Kasumi-1 (cell line): ENCODE data around the gene POGLUT3.

Source experiments
- DNase-seq, 2 experiments: peaks; one replicate each; lab custom pipeline; 2025; lab: John Stamatoyannopoulos, UW

Gene POGLUT3, protein sequence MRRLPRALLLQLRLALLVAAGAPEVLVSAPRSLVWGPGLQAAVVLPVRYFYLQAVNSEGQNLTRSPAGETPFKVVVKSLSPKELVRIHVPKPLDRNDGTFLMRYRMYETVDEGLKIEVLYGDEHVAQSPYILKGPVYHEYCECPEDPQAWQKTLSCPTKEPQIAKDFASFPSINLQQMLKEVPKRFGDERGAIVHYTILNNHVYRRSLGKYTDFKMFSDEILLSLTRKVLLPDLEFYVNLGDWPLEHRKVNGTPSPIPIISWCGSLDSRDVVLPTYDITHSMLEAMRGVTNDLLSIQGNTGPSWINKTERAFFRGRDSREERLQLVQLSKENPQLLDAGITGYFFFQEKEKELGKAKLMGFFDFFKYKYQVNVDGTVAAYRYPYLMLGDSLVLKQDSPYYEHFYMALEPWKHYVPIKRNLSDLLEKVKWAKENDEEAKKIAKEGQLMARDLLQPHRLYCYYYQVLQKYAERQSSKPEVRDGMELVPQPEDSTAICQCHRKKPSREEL

DNA sequence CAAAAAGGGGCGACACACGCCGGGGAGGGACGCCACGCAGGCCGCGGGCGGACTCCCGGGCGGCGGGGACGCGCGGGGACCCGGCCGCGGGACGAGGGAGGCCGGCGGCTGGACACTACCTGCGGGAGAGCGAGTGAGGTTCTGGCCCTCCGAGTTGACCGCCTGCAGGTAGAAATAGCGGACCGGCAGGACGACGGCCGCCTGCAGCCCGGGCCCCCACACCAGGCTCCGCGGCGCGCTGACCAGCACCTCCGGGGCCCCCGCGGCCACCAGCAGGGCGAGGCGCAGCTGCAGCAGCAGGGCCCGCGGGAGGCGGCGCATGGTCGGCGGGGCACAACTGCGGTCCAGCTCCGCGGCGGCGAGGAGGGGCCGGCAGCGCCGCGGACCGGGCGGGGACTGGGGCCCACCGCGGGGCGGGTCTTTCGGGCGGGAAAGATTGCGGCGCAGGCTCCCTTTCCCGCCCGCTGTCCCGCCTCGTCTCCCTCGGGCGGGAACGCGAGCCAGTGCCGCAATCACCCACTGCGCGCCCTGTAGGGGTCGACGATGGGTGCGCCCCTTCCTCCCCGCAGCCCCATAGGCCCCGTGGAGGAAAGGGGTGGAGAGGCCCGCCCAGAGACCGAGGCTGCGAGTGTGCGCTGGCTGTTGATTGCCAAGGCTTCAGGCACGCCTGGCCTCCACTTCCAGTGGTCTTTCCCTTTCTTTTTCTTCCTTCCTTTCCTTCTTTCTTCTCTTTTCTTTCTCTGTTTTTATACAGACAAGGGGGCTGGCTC, at the start of gene POGLUT3:
Gene POGLUT3, minus strand, starts transcription at position 339 of the 770 bp plus-strand sequence. Its CDS starts 18 bp downstream, at position 321.
- DNase-seq, result peak; percentile 56 to 57

DNA sequence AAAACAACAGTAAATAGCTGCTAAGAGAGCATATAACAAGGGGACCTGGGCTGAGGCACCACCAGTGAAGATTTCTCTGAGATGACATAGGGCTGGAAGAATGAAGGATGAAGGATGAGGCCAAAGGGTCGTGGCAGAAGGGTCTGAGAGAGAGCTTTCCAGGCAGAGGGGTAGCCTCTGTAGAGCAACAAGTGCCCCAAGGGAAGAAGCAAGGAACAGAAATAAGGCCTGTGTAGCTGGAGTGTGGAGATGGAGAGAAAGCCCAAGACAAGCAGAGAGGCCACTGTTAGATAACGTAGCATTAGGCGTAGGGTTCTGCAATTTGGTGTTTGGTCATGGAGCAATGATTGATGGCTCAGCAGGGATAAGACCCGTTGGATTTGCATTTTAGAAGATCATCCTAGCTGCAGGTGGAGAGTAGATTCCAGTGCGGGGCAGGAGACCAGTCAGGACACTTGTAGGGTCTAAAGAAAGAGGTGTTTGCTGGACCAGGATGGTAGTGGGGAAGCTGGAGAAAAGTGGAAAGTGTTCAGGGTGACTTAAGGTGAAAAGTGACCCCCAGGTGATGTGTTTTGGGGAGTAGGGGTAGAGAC, 47.8 kb upstream of the POGLUT3 start:
- no peak for DNase-seq

DNA sequence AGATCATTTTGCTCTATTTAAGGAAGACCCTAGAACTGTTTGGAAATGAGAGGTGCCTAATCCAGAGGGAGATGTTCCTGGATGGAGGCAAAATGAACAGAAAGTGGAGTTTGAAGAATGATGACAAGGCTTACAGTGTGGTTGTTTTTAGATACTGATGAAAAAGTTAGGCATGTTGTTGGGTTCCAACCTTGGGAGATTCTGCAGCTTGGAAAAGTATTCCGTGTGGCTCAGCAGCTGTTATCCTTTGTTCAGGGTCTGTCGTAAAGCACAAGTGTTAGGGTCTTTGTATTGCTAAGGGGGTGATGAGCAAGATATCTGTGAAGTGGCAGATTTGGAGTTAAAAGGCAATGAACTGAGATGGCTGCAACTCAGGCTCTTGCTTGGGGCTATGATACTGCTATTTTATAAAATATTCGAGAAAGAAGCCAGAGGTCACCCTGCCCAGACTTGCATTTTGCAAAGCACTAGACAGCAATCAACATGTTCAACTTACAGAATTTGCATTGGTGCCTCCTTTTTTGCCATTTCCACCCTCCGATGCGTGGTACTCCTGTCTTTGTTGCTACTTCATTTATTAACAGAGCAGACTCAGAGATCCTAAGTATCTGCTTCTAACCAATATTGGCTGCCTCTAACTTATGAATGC, 45.3 kb upstream of the POGLUT3 start:
- no peak for DNase-seq

DNA sequence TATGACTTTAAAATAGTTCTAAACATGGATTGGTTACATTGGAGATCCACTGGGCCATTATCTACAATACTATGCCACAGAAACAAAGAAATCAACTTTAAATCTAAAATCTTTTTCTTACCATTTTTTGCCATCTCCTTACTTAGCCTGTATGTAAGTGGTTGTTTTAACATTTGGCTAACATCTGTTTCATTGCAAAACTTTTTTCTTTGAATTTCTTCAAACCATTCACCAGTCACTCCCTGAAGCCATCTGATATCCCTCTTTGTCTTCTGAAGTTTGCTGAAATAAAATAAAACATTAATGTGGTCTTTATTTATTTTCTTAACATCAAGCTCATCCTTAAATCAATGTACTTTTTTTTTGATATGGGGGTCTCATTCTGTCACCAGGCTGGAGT, 43.3 kb upstream of the POGLUT3 start:
- DNase-seq, result no peak

DNA sequence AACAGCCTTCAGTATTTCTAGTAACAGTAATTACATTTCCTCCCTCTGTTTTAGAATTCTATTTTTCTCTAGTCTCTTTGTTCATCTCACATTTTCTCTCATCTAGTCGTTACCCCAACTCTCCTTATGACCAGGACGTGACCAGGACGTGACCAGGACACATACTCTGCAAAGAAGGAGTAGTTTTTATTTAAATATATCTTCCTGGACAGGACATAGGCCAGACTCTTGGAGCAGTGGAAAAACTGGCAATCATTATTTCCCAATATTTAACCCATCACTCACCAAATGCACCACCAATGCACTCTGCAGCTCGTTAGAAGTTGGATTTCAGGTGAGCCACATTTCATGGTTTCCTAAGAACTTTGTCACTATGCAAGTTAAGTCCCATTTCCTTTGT, 40.3 kb upstream of the POGLUT3 start:
- DNase-seq, result no peak

DNA sequence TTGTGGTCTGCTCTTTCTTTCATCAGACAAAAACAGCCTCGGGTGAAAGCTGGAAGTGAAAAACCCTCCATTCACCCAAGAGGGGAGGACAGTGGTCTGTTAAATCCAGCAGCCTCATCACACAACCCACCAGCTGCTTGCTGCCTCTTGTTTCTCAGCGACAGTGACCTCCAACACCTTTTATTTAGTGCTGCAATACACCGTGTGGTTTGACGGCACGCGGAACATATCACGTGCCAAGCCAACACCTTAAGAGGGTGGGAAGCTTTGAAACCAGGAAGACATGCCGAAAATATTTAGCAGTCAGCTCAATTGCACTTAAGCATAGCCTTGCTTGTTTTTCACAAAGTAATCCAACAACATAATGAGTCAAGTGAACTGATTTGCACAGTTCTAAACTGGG, 39.8 kb upstream of the POGLUT3 start:
- DNase-seq, result no peak

DNA sequence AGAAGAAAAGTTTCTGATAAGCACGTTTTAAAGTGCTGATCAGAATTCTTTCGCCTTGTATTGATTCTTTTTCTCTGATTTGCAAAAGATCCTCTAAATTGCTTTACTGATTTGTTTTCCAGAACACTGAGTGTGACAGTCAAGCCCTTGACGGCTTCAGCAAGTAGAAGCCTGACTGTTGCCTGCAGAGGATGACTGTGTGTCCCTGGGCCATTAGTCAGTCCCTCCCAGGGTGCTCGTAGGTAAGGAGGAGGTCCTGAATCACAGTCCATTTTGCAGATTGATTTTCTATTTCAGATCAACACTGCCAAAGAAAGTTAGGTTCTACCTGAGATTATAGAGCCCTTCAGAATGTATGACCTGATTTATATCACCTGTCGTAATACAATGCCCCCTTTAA, 38.6 kb upstream of the POGLUT3 start:
- no peak for DNase-seq

DNA sequence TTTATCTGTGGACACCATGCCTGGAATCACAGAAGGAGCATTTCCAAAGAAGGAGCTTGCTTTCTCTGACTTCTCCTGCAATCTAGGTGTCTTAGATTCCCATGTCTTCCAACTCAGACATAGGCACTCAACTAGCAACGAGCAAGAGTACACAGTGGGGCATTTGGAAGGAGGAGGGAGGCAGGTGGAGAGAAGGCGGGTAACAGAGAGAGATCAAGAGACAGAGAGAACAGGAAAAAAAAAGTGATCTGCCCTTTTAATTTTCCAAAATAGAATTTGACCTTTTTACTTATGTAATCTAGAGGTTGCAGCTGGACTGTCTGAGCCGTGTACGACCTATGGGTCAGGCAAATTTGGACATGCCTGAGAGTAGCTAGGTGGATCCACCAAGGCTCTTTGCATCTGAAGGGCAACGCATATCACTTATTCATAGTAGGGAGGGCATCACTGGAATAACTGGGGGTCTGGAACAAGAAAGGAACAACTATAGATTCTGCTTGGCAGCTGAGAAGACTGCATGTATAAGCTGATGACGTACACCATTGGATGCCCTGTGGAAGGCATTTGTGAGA, 37.3 kb upstream of the POGLUT3 start:
- DNase-seq, result no peak

DNA sequence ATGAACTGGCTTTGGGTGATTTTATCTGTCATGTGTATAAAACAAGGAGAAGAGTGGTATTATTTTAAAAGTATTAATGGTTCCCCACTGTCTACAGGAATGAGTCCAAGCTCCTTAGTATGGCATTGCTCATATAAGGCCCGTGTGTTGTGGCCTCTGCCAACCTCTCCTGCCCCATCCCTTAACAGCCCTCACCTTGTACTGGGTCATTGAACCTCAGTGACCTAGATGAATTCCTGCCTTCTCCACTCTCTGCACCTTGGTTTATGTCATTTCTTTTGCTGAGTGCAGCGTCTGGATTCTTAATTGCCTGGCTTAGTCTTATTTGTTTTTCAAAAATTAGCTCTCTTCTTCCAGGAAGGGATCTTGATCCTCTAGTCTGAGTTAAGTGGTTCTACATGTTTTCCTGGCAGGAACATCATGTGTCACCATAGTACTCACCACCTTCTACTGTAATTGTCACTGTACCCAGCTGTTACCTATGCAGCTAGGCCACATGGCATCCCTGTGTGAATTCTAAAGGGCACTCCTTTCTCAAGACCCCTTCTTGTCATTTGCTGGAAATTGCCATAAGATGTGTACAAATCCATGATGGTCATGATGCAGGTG, 36.2 kb upstream of the POGLUT3 start:
- DNase-seq, result no peak

DNA sequence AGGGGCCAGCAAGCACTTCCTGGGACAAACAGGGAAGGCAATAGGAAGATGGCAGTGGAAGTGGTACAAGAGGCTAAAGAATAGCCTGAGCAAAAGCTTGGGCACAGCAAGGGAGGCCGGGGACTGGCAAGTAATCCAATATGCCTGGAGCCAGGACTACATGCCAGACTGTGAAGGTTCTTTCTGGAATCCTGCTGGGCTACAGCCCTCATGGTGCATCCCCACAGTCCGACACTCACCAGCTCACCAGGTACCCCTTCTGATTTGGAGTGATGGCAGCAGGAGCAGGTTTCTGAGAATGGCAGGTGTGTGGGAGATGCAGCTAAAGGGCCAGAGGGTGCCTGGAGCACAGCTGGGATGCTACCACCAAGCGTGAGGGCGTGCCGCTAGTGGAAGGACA, 32.2 kb upstream of the POGLUT3 start:
- DNase-seq, result no peak

DNA sequence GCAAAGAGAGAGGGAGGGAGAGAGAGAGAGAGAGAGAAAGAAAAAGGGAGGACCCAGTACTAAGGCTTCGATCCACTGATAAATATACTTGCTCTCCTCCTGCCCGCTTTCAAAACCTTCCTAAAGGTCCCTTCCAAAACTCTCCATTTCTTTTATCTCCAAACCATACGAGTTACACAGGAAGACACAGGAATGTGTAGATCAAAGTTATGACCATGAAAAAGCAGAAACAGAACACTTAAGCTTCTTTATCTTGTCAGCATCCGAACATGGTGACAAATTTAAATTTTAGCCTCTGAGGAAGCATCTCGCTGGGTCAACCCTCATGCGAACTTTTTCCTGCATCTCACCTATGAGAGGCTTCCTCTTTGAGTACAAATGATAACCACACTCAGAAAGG, 29.2 kb upstream of the POGLUT3 start:
- no peak for DNase-seq

DNA sequence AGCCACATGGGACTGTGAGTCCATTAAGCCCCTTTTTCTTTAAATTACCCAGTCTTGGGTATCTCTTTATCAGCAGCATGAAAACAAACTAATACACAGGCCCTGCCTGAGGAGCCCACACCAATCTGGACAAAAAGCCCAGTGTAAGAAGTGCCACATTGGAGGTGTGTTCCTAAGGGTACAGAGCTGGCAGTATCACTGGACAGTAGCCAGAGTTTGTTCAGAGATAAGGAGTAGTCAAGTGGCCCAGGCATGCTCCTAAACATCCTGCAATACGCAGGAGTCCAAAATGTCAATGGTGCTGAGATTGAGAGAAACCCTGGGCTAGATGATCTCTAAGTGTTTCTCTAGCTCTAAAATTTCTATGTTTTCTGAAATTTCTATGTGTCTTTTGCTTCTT, 27.0 kb upstream of the POGLUT3 start:
- DNase-seq, result no peak

DNA sequence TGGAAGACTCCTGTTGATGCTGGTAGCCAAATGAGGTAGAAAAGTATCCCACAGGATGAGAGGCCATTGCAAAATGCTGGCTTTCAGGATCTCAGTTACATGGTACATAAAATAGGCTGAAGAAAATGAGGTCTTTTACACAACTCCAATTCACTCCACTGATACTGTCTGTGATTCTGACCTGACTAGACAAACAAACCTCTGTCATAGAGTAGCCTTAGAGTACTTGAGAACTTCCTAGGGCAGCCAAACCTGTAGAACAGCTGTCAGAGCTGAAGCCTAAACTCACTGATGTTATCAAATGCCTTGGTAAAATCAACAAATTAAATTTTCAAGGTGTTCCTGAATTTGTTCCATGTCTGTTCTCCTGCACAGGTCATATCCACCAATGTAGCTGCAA, 26.2 kb upstream of the POGLUT3 start:
- no peak for DNase-seq

DNA sequence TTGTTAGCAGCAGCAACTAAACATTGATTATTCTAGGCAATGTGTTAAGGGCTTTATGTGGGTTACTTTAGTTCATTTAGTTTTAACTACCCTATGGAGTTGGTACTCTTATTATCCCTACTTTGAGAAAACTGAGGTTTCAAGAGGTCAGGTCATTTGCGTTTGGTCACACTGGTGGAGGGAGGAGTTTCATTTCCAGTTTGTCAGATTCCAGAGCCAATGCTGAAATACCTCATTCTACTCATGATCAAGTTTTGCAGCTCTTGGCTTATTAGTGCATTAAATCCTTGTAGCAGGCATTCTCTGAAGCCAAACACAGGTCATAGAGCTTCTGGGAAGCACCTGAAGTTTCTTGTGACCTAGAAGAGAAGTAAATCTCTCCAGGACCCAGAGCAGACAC, 24.1 kb upstream of the POGLUT3 start:
- DNase-seq, result no peak

DNA sequence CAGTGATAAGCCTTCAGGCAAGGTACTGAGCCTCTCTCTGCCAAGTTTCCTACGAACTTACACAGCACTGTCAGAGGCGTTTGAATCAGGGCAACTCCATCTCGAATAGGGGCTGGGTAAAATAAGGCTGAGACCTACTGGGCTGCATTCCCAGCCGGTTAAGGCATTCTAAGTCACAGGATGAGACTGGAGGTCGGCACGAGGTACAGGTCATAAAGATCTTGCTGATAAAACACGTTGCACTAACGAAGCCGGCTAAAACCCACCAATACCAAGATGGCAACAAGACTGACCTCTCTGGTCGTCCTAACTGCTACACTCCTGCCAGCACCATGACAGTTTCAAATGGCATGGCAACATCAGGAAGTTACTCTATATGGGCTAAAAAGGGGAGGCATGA, 20.4 kb upstream of the POGLUT3 start:
- no peak for DNase-seq

DNA sequence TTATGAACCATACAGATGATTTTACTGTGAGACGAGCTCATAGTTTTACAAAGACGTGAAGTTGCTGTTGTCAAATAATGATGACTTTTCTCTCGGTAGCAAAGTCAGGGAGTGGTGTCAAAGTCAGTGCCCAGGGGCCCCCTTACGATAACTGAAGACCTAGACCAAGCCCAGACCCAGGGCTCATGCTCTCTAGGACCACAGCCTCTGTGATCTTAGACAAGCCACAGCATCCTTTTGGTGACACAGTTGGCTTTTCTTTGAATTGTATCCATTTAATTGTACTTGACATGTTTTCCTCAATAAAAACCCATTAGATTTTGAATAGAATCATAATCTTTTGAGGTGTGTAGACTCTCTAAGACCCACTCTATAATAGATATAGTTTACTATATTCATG, 17.9 kb upstream of the POGLUT3 start:
- DNase-seq, result no peak

DNA sequence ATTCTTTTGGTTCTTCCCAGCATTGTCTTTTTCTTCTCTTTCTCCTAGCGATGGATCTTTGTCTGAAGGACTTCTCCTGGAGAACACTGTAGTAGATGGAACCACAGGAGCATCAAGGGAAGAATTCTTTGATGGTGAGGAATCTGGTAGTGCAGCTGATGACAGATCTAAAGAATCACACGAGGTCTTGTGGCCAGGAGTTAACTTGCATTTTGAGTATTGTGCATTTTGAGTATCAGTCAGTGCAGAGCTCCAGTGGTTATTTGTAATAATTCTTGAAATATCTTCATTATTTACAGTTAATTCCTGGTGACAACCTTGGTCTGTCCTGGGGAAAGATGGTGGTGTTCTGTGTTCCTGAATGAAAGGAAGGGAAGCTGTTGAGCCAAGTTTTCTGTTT, 14.5 kb upstream of the POGLUT3 start:
- DNase-seq, result no peak

DNA sequence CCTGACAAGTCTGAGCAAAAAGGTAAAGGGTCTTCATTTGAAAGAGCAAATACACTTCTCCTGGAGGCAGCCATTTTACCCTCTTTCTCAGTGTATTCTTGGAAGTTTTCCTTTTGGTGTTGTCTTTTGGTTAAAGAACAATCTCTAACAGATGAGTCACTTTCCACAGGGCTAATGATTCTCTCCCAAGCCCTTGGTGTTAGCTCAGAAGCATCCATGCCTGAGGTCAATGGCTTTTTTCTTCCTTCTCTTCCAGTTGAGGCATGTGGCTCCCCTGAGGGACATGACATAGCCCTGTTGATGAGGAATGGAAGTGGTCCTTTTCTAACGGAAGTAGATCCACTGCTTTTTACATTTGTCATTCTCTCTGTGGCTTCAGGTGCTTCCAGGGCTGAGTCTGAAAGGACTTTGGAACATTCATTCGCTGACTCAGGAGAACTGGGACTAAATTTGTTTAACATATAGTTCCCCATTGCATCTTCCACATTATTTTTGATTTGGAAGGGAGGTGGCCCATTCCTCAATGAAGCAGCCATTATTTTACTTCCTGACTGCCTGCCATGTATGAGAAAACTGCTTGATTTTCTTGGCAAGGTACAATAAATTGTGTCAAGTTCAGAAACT, 13.8 kb upstream of the POGLUT3 start:
- DNase-seq, result no peak

DNA sequence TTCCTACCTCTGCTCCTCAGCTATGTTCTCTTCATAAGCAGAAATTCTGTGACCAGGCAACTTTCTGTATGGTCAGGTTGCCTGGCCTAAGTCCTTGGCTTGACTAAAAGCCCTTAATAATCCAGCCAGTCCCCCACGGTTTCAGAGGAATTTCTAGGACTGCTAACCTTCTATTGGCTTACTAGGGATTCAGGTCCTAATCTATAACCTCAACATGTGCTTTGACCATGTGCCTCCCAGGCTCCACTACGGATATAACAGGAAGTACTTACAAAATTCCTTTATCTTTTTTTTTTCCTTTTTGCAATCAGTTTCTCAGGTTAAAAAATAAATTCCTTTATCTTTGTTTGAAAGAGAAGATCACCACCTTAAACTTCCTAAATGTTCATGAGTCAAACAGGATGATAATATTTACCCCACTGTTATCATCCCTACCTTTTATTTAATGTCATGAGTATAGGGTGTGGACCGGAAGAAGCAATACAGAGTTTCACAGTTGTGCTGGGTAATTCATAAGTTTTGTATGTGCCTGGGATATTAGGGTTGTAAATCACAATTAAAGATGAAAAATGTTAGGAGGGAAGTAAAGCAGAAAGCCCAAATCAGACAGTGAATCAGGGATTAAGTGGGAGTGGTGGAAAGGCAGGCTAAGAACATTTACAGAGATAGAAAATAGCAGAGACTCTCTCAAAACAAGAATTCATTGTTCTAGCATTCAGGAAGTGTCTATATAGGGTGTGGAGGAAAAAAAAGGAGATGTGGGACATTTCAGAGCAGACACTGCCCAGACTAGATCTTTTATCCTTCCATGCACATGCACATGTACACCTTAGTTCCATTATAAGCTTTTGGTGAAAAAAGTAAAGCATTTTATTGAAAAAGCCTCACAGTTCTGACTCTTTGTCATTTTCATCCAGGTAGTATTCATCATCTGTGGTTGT, 10.7 kb upstream of the POGLUT3 start:
- no peak for DNase-seq

DNA sequence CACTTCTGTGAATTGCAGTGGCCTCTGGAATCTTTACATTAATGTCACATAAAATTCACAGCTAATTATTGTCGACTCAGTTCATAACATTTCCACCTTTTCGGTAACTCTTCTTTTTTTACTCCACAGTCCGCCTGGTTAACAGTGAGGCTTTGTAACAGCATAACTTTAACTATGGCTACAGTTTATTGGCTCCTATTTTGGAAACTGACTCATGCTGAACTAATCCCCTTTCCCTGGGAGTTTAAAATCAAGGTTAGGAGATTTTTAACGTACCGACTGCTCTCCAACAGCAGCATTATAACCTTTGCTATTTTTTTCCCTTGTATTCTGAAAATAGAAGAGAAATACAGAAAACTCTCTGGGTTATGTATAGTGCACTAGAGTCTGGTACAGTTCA, 3.2 kb upstream of the POGLUT3 start:
- no peak for DNase-seq
